ENCODE data around the gene RTL10. TPM values are rescaled to one million over a fixed set of nuclear protein-coding genes. Genes with fewer than 3 reads are reported as not detected.

Gene RTL10
- polyA plus RNA-seq, 2 donors = 8.1 to 13.8 TPM

- Histone ChIP-seq H3K4me1 (ENCODE audit: control insufficient read depth in 2 of 2, insufficient read depth in 2 of 2, low read length in 1 of 2) (peaks cover 16 to 36% of the 10 kb centered on the region in 2 donors), H3K36me3 (ENCODE audit: control insufficient read depth in 2 of 2, insufficient read depth in 2 of 2, low read length in 1 of 2) (no peaks in the 10 kb centered on the region), H3K9me3 (ENCODE audit: control insufficient read depth in 2 of 2, insufficient read depth in 1 of 2, low read depth in 1 of 2, low read length in 1 of 2) (no peaks in the 10 kb centered on the region), H3K27ac (ENCODE audit: low read depth in 2 of 2, low read length in 1 of 2) (no peak overlapping the region), H3K27me3 (ENCODE audit: control insufficient read depth in 1 of 2, insufficient read depth in 2 of 2, low read length in 2 of 2) (no peaks in the 10 kb centered on the region), H3K4me3 (ENCODE audit: low read depth in 1 of 2, low read length in 2 of 2) (no peak overlapping the region)
- WGBS, 2 donors = 87 to 88% methylated on average over 16 of the region's 16 CpGs
Observed at GRCh38 chr22:19871845-19872778, 17.4 kb upstream of the RTL10 start.

GRCh38 chr22:19871023-19871844 lies 16.6 kb upstream of the RTL10 start:
- no peaks in the 10 kb centered on the region for H3K36me3 ChIP-seq (ENCODE audit: control insufficient read depth in 2 of 2, insufficient read depth in 2 of 2, low read length in 1 of 2)
- H3K27me3 ChIP-seq (ENCODE audit: control insufficient read depth in 1 of 2, insufficient read depth in 2 of 2, low read length in 2 of 2) = no peaks in the 10 kb centered on the region
- H3K4me1 ChIP-seq (ENCODE audit: control insufficient read depth in 2 of 2, insufficient read depth in 2 of 2, low read length in 1 of 2) = peaks cover 16 to 36% of the 10 kb centered on the region in 2 donors
- WGBS, 2 donors = 83 to 85% methylated on average over 18 to 19 of the region's 19 CpGs
- H3K4me3 ChIP-seq (ENCODE audit: low read depth in 1 of 2, low read length in 2 of 2) = no peak overlapping the region
- no peaks in the 10 kb centered on the region for H3K9me3 ChIP-seq (ENCODE audit: control insufficient read depth in 2 of 2, insufficient read depth in 1 of 2, low read depth in 1 of 2, low read length in 1 of 2)
- H3K27ac ChIP-seq (ENCODE audit: low read depth in 2 of 2, low read length in 1 of 2) = no peak overlapping the region

GRCh38 chr22:19870153-19871022 lies 15.7 kb upstream of the RTL10 start:
- H3K27ac ChIP-seq (ENCODE audit: low read depth in 2 of 2, low read length in 1 of 2) = no peak overlapping the region
- 86 to 91% methylated on average over 30 of the region's 30 CpGs for WGBS, 2 donors

GRCh38 chr22:19869497-19870152 lies 15.0 kb upstream of the RTL10 start:
- WGBS, 2 donors = 82 to 84% methylated on average over 12 of the region's 12 CpGs
- H3K27me3 ChIP-seq (ENCODE audit: control insufficient read depth in 1 of 2, insufficient read depth in 2 of 2, low read length in 2 of 2) = no peaks in the 10 kb centered on the region
- H3K27ac ChIP-seq (ENCODE audit: low read depth in 2 of 2, low read length in 1 of 2) = no peak overlapping the region
- H3K4me3 ChIP-seq (ENCODE audit: low read depth in 1 of 2, low read length in 2 of 2) = no peak overlapping the region
- H3K36me3 ChIP-seq (ENCODE audit: control insufficient read depth in 2 of 2, insufficient read depth in 2 of 2, low read length in 1 of 2) = no peaks in the 10 kb centered on the region
- no peaks in the 10 kb centered on the region for H3K9me3 ChIP-seq (ENCODE audit: control insufficient read depth in 2 of 2, insufficient read depth in 1 of 2, low read depth in 1 of 2, low read length in 1 of 2)
- H3K4me1 ChIP-seq (ENCODE audit: control insufficient read depth in 2 of 2, insufficient read depth in 2 of 2, low read length in 1 of 2) = peaks cover 16 to 26% of the 10 kb centered on the region in 2 donors

More at GRCh38 chr22:19870153-19871022, 15.7 kb upstream of the RTL10 start:
- Histone ChIP-seq H3K36me3 (ENCODE audit: control insufficient read depth in 2 of 2, insufficient read depth in 2 of 2, low read length in 1 of 2) (no peaks in the 10 kb centered on the region), H3K9me3 (ENCODE audit: control insufficient read depth in 2 of 2, insufficient read depth in 1 of 2, low read depth in 1 of 2, low read length in 1 of 2) (no peaks in the 10 kb centered on the region), H3K4me1 (ENCODE audit: control insufficient read depth in 2 of 2, insufficient read depth in 2 of 2, low read length in 1 of 2) (peaks cover 16 to 34% of the 10 kb centered on the region in 2 donors), H3K27me3 (ENCODE audit: control insufficient read depth in 1 of 2, insufficient read depth in 2 of 2, low read length in 2 of 2) (no peaks in the 10 kb centered on the region), H3K4me3 (ENCODE audit: low read depth in 1 of 2, low read length in 2 of 2) (no peak overlapping the region)

DNA sequence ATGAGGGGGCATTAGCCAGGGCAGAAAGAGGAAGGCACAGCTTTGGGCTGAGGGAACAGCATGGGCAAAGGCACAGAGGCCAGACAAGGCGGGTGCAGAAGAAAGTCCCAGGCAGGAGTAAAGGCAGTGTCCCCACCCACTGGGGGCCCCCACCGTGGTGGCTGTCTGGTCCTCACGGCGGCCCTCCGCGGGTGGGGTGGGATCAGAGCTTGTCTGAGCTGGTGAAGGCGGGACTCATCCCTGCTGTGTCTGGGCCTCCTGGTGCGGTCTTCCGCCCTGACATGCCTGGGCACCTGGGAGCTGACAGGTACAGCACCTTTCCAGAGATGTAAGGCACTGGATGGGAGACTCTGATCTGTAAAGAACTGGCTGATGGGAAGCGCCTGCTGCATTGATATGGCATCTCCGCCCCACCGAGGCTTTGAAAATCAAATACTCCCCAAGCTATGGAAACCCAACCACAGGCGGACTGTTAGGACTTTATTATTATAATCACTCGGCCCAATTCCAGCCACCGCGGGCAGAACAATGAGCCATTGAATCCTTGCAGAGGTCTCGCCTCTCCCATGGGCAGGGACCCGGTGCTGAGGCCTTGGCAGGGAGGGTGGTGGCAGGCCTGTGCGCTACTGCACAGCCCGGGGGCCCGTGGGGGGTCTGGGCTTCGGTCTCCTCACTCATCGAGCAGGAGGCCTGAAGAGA lies 14.2 kb upstream of the RTL10 start:
- Histone ChIP-seq H3K9me3 (ENCODE audit: control insufficient read depth in 2 of 2, insufficient read depth in 1 of 2, low read depth in 1 of 2, low read length in 1 of 2) (no peaks in the 10 kb centered on the region), H3K4me3 (ENCODE audit: low read depth in 1 of 2, low read length in 2 of 2) (no peak overlapping the region), H3K27me3 (ENCODE audit: control insufficient read depth in 1 of 2, insufficient read depth in 2 of 2, low read length in 2 of 2) (no peaks in the 10 kb centered on the region), H3K27ac (ENCODE audit: low read depth in 2 of 2, low read length in 1 of 2) (no peak overlapping the region), H3K4me1 (ENCODE audit: control insufficient read depth in 2 of 2, insufficient read depth in 2 of 2, low read length in 1 of 2) (peaks cover 12 to 19% of the 10 kb centered on the region in 2 donors), H3K36me3 (ENCODE audit: control insufficient read depth in 2 of 2, insufficient read depth in 2 of 2, low read length in 1 of 2) (no peaks in the 10 kb centered on the region)
- 47 to 51% methylated on average over 22 to 23 of the region's 23 CpGs for WGBS, 2 donors

DNA sequence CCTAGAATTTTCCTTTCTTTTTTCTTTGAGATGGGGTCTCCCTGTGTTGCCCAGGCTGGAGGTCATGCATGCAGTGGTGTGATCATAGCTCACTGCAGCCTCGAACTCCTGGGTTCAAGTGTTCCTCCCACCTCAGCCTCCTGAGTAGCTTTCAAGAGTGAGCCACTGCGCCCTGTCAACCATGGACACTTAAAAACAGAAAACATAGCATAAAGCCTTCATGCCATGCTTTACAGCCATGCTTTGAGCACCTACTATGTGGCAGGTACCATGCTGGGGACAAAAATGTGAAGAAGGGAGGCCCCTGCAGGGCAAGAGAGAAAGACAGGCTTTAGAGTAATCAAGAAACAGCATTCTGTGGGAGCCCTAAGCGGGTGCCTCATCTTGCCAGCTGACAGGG lies 13.7 kb upstream of the RTL10 start:
- 82% methylated on average over 3 of the region's 3 CpGs for WGBS, 2 donors

GRCh38 chr22:19867617-19868016 lies 12.9 kb upstream of the RTL10 start:
- H3K4me1 ChIP-seq (ENCODE audit: control insufficient read depth in 2 of 2, insufficient read depth in 2 of 2, low read length in 1 of 2) = peaks cover 8 to 9% of the 10 kb centered on the region in 2 donors
- WGBS, 2 donors = 76 to 81% methylated on average over 7 of the region's 7 CpGs
- H3K27me3 ChIP-seq (ENCODE audit: control insufficient read depth in 1 of 2, insufficient read depth in 2 of 2, low read length in 2 of 2) = no peaks in the 10 kb centered on the region
- H3K4me3 ChIP-seq (ENCODE audit: low read depth in 1 of 2, low read length in 2 of 2) = no peak overlapping the region
- H3K27ac ChIP-seq (ENCODE audit: low read depth in 2 of 2, low read length in 1 of 2) = no peak overlapping the region
- no peaks in the 10 kb centered on the region for H3K36me3 ChIP-seq (ENCODE audit: control insufficient read depth in 2 of 2, insufficient read depth in 2 of 2, low read length in 1 of 2)
- no peaks in the 10 kb centered on the region for H3K9me3 ChIP-seq (ENCODE audit: control insufficient read depth in 2 of 2, insufficient read depth in 1 of 2, low read depth in 1 of 2, low read length in 1 of 2)

More for the DNA sequence above, 13.7 kb upstream of the RTL10 start:
- no peak overlapping the region for H3K4me3 ChIP-seq (ENCODE audit: low read depth in 1 of 2, low read length in 2 of 2)
- no peak overlapping the region for H3K27ac ChIP-seq (ENCODE audit: low read depth in 2 of 2, low read length in 1 of 2)
- H3K9me3 ChIP-seq (ENCODE audit: control insufficient read depth in 2 of 2, insufficient read depth in 1 of 2, low read depth in 1 of 2, low read length in 1 of 2) = no peaks in the 10 kb centered on the region
- H3K27me3 ChIP-seq (ENCODE audit: control insufficient read depth in 1 of 2, insufficient read depth in 2 of 2, low read length in 2 of 2) = no peaks in the 10 kb centered on the region
- H3K36me3 ChIP-seq (ENCODE audit: control insufficient read depth in 2 of 2, insufficient read depth in 2 of 2, low read length in 1 of 2) = no peaks in the 10 kb centered on the region
- H3K4me1 ChIP-seq (ENCODE audit: control insufficient read depth in 2 of 2, insufficient read depth in 2 of 2, low read length in 1 of 2) = peaks cover 9 to 15% of the 10 kb centered on the region in 2 donors

GRCh38 chr22:19866665-19867009 lies 12.0 kb upstream of the RTL10 start:
- Histone ChIP-seq H3K4me1 (ENCODE audit: control insufficient read depth in 2 of 2, insufficient read depth in 2 of 2, low read length in 1 of 2) (peaks cover 8 to 9% of the 10 kb centered on the region in 2 donors), H3K9me3 (ENCODE audit: control insufficient read depth in 2 of 2, insufficient read depth in 1 of 2, low read depth in 1 of 2, low read length in 1 of 2) (no peaks in the 10 kb centered on the region), H3K27me3 (ENCODE audit: control insufficient read depth in 1 of 2, insufficient read depth in 2 of 2, low read length in 2 of 2) (no peaks in the 10 kb centered on the region), H3K4me3 (ENCODE audit: low read depth in 1 of 2, low read length in 2 of 2) (no peak overlapping the region), H3K36me3 (ENCODE audit: control insufficient read depth in 2 of 2, insufficient read depth in 2 of 2, low read length in 1 of 2) (no peaks in the 10 kb centered on the region), H3K27ac (ENCODE audit: low read depth in 2 of 2, low read length in 1 of 2) (no peak overlapping the region)
- 90 to 93% methylated on average over 3 of the region's 3 CpGs for WGBS, 2 donors

All from esophagus (tissue), 2 donors.